Lower leg skin (tissue), 3 donors: ENCODE results near the gene WDR73.

Experiments
- CTCF ChIP-seq, 3 donors: fragments of 450-650 bp; IDR thresholded peaks; one replicate each; pipeline ENCODE4 v1.5.1; 2016; ENCODE audit warnings: antibody characterized with exemption in 3 of 3, mild to moderate bottlenecking in 3 of 3, moderate library complexity in 2 of 3
- POLR2A ChIP-seq, 2 donors: fragments of 450-650 bp; IDR thresholded peaks; one replicate each; pipeline ENCODE4 v1.6.1; 2016 to 2017; ENCODE audit warnings: antibody characterized with exemption in 2 of 2, mild to moderate bottlenecking in 1 of 2, moderate library complexity in 1 of 2

GRCh38 chr15:84669726-84670125, 15.6 kb upstream of the WDR73 start:
- no peak for TF ChIP-seq POLR2A (IDR thresholded peaks at IDR 0.05)
- no peak for TF ChIP-seq CTCF (IDR thresholded peaks at IDR 0.05)
